GM21526 (cell line): Measurements from ENCODE around the gene CAAP1.
"Not testable (repeated sequence)": the region's sequence is repeated elsewhere in the genome, so short reads cannot be mapped to it uniquely, and the experiment has no call there.

ENCODE experiments used
- ATAC-seq: cut with Tn5 transposase; IDR thresholded peaks from one replicate; pipeline ENCODE4 v1.9.1; 2021; ENCODE audit warnings: moderate library complexity; ENCODE audit not compliant: unreplicated experiment, low FRiP score

Gene CAAP1

GRCh38 chr9:26850995-26851394 lies 41.6 kb downstream of the CAAP1 start:
- no peak for ATAC-seq

GRCh38 chr9:26833792-26834191 lies 58.8 kb downstream of the CAAP1 start:
- ATAC-seq: no peak

GRCh38 chr9:26828391-26828955 lies 64.1 kb downstream of the CAAP1 start:
- not testable (repeated sequence) for ATAC-seq

GRCh38 chr9:26814799-26815198 lies 77.8 kb downstream of the CAAP1 start:
- ATAC-seq: no peak

- ATAC-seq: no peak
Observed at GRCh38 chr9:26813247-26813646, 79.4 kb downstream of the CAAP1 start.

GRCh38 chr9:26812217-26812616 lies 80.4 kb downstream of the CAAP1 start:
- ATAC-seq: no peak

GRCh38 chr9:26811106-26811505 lies 81.5 kb downstream of the CAAP1 start:
- ATAC-seq: no peak

- ATAC-seq: no peak
Observed at GRCh38 chr9:26809795-26810194, 82.8 kb downstream of the CAAP1 start.

- no peak for ATAC-seq
Observed at GRCh38 chr9:26807161-26807560, 85.4 kb downstream of the CAAP1 start.

- no peak for ATAC-seq
Observed at GRCh38 chr9:26802921-26803320, 89.7 kb downstream of the CAAP1 start.

- no peak for ATAC-seq
Observed at GRCh38 chr9:26801772-26802171, 90.8 kb downstream of the CAAP1 start.

GRCh38 chr9:26800322-26800721 lies 92.3 kb downstream of the CAAP1 start:
- ATAC-seq: no peak

GRCh38 chr9:26791274-26791673 lies 101.3 kb downstream of the CAAP1 start:
- no peak for ATAC-seq
